Breast epithelium (tissue), 4 donors: ENCODE results near the gene DSCAM. TPM values are rescaled to one million over a fixed set of nuclear protein-coding genes. Genes with fewer than 3 reads are reported as not detected.

ENCODE experiments used
- DNase-seq, 2 donors: peaks; one replicate each; pipeline ENCODE4 v3.0.0-alpha.2; 2019; ENCODE audit warnings: low spot score in 2 of 2
- H3K27ac ChIP-seq, 2 donors: fragments of 200-600 bp; sonication (generic) in 1 of 2; one replicate each; pipeline ENCODE4 v1.5.1; 2016 to 2019; ENCODE audit warnings: mild to moderate bottlenecking in 1 of 2
- H3K27me3 ChIP-seq, 2 donors: fragments of 200-600 bp; sonication (generic) in 1 of 2; one replicate each; pipeline versions ENCODE4 v1.5.1 to v1.6.0; 2017 to 2019; ENCODE audit warnings: control low read depth in 1 of 2, mild to moderate bottlenecking in 1 of 2
- H3K36me3 ChIP-seq: fragments of 200-600 bp; one replicate; pipeline ENCODE4 v1.5.1; 2019
- H3K4me1 ChIP-seq, 2 donors: fragments of 200-600 bp; sonication (generic); one replicate each; pipeline ENCODE4 v1.5.1; 2016 to 2019; ENCODE audit warnings: control low read depth in 1 of 2
- H3K4me3 ChIP-seq, 3 donors: fragments of 200-600 bp; sonication (generic); 1 replicate in 2 of 3; 2 replicates in 1 of 3; pipeline ENCODE4 v1.5.1; 2016 to 2019; ENCODE audit warnings: mild to moderate bottlenecking in 3 of 3, moderate library complexity in 2 of 3
- H3K9me3 ChIP-seq, 2 donors: fragments of 200-600 bp; sonication (generic) in 1 of 2; one replicate each; pipeline ENCODE4 v1.5.1; 2016 to 2019; ENCODE audit warnings: control low read depth in 1 of 2
- POLR2A ChIP-seq: fragments of 450-650 bp; IDR thresholded peaks from one replicate; pipeline ENCODE4 v1.6.1; 2016; ENCODE audit warnings: antibody characterized with exemption, mild to moderate bottlenecking, moderate library complexity
- POLR2AphosphoS5 ChIP-seq, 3 donors: sonication (generic); formaldehyde crosslinking; IDR thresholded peaks; one replicate each; pipeline ENCODE4 v1.6.1; 2017; ENCODE audit warnings: antibody characterized with exemption in 3 of 3
- intact Hi-C: fragments of 100-400 bp; cut with DNase I; formaldehyde crosslinking; loops from one replicate; pipeline ENCODE4 v1.15.1; 2023; ENCODE audit warnings: low total_unique reads
- total RNA-seq, 3 donors: library from RNA; depleted of rRNA; stranded (reverse); fragments of >200 nt; gene quantifications; one replicate each; pipeline ENCODE4 v1.1.0, GENCODE V29; 2016
- TF ChIP-seq, protein P1 (sequence below), 3 donors: fragments of 450-650 bp; IDR thresholded peaks; one replicate each; pipeline ENCODE4 v1.5.1; 2016 to 2017; ENCODE audit warnings: antibody characterized with exemption in 3 of 3, mild to moderate bottlenecking in 3 of 3, moderate library complexity in 3 of 3

Gene DSCAM
- total RNA-seq, 3 donors from 2014 or later, result 0.33 to 0.44 TPM; not detected in 1

- TF ChIP-seq, protein P1, sequence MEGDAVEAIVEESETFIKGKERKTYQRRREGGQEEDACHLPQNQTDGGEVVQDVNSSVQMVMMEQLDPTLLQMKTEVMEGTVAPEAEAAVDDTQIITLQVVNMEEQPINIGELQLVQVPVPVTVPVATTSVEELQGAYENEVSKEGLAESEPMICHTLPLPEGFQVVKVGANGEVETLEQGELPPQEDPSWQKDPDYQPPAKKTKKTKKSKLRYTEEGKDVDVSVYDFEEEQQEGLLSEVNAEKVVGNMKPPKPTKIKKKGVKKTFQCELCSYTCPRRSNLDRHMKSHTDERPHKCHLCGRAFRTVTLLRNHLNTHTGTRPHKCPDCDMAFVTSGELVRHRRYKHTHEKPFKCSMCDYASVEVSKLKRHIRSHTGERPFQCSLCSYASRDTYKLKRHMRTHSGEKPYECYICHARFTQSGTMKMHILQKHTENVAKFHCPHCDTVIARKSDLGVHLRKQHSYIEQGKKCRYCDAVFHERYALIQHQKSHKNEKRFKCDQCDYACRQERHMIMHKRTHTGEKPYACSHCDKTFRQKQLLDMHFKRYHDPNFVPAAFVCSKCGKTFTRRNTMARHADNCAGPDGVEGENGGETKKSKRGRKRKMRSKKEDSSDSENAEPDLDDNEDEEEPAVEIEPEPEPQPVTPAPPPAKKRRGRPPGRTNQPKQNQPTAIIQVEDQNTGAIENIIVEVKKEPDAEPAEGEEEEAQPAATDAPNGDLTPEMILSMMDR (IDR thresholded peaks at IDR 0.05), result no peak
- no peak for TF ChIP-seq POLR2AphosphoS5 (IDR thresholded peaks at IDR 0.05)
- TF ChIP-seq POLR2A, result no peak
- Histone ChIP-seq H3K9me3 (no peaks in the 10 kb centered on the region), H3K4me1 (no peaks in the 10 kb centered on the region), H3K27me3 (no peaks in the 10 kb centered on the region), H3K36me3 (no peaks in the 10 kb centered on the region), H3K4me3 (no peak overlapping the region), H3K27ac (no peak overlapping the region)
- intact Hi-C loops, result no loop called here
- no peak for DNase-seq
Observed at GRCh38 chr21:40620386-40621145, 226.4 kb downstream of the DSCAM start.

GRCh38 chr21:40618191-40618973 lies 228.6 kb downstream of the DSCAM start:
- no peak overlapping the region for H3K27ac ChIP-seq
- H3K9me3 ChIP-seq, result no peaks in the 10 kb centered on the region
- no peak for DNase-seq
- H3K36me3 ChIP-seq, result no peaks in the 10 kb centered on the region
- no peak for TF ChIP-seq POLR2A
- TF ChIP-seq, protein P1 (IDR thresholded peaks at IDR 0.05), result no peak
- no peak for TF ChIP-seq POLR2AphosphoS5 (IDR thresholded peaks at IDR 0.05)
- intact Hi-C loops, result no loop called here
- H3K4me3 ChIP-seq, result no peak overlapping the region
- H3K4me1 ChIP-seq, result no peaks in the 10 kb centered on the region
- no peaks in the 10 kb centered on the region for H3K27me3 ChIP-seq

- intact Hi-C loops, result no loop called here
- H3K9me3 ChIP-seq, result no peaks in the 10 kb centered on the region
- DNase-seq, result no peak
- H3K36me3 ChIP-seq, result no peaks in the 10 kb centered on the region
- no peaks in the 10 kb centered on the region for H3K27me3 ChIP-seq
- TF ChIP-seq, protein P1 (IDR thresholded peaks at IDR 0.05), result no peak
- TF ChIP-seq POLR2AphosphoS5 (IDR thresholded peaks at IDR 0.05), result no peak
- no peak for TF ChIP-seq POLR2A
- H3K4me1 ChIP-seq, result no peaks in the 10 kb centered on the region
- H3K4me3 ChIP-seq, result no peak overlapping the region
- no peak overlapping the region for H3K27ac ChIP-seq
Observed at GRCh38 chr21:40616377-40616704, 230.6 kb downstream of the DSCAM start.

DNA sequence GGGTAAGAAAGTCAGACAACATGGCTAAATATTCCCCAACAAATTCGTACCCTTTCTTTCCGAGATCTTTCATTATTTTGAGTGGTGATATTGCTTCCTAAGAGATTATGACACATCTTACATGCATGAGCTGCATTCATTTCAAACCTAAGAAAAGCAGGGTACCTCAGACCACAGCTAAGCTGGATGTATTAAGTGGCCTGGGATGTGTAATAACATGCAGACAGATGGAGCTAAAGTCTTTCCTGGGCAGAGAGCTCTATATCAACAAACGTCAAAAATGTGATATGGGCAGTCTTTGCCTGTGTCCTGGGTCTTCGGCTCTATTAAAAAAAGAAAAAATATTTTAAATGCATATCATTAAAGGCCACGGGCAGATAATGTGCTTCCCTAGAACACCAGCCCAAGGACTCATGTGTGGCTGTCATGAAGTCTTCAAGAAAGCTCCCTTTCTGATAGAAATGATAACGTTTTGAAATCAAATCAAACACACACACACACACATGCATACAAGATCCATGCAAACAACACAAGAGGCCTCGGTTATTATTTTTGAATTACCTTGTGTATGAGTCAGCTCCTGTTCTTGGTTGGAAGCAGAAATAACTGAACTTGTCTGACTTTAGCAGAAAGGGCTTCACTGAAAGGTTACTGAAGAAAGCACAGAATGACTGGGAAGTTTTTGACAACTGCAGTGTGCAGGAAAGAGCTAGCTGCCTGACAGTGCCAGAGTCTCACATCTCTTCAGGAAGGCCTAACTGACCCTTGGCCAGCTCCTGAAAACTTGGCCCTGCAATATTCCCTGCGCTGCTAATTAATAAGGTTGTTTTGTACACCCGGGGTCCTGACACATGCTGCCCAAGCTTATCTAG lies 231.2 kb downstream of the DSCAM start:
- intact Hi-C loops, result no loop called here
- TF ChIP-seq, protein P1 (IDR thresholded peaks at IDR 0.05), result no peak
- TF ChIP-seq POLR2A (no peak), POLR2AphosphoS5 (IDR thresholded peaks at IDR 0.05) (no peak)
- H3K9me3 ChIP-seq, result no peaks in the 10 kb centered on the region
- no peaks in the 10 kb centered on the region for H3K4me1 ChIP-seq
- H3K4me3 ChIP-seq, result no peak overlapping the region
- H3K27ac ChIP-seq, result no peak overlapping the region
- no peak for DNase-seq
- no peaks in the 10 kb centered on the region for H3K27me3 ChIP-seq
- H3K36me3 ChIP-seq, result no peaks in the 10 kb centered on the region
